Skeletal muscle satellite cell (primary cell): Measurements from ENCODE around the gene KCNAB1.

Experiments used
- H3K27me3 ChIP-seq: 2 replicates; pipeline ENCODE4 v1.7.0; 2013; ENCODE audit warnings: low read length; ENCODE audit not compliant: control insufficient read depth, insufficient read depth
- H3K36me3 ChIP-seq: 2 replicates; pipeline ENCODE4 v1.7.0; 2013; ENCODE audit warnings: mild to moderate bottlenecking, control low read depth, low read length; ENCODE audit not compliant: insufficient read depth
- H3K4me1 ChIP-seq: 2 replicates; pipeline ENCODE4 v1.7.0; 2013; ENCODE audit warnings: low read length; ENCODE audit not compliant: control insufficient read depth, insufficient read depth
- H3K4me2 ChIP-seq: 2 replicates; pipeline ENCODE4 v1.7.0; 2013; ENCODE audit warnings: mild to moderate bottlenecking, low read length
- H3K4me3 ChIP-seq: 2 replicates; pipeline ENCODE4 v1.7.0; 2013; ENCODE audit warnings: low read length
- H3K9ac ChIP-seq: 2 replicates; pipeline ENCODE4 v1.7.0; 2013; ENCODE audit warnings: mild to moderate bottlenecking, low read depth, low read length, moderate library complexity
- H3K9me3 ChIP-seq: replicated peaks from 2 replicates; pipeline ENCODE4 v1.7.0; 2013; ENCODE audit warnings: mild to moderate bottlenecking, control low read depth, low read length

Gene KCNAB1

DNA sequence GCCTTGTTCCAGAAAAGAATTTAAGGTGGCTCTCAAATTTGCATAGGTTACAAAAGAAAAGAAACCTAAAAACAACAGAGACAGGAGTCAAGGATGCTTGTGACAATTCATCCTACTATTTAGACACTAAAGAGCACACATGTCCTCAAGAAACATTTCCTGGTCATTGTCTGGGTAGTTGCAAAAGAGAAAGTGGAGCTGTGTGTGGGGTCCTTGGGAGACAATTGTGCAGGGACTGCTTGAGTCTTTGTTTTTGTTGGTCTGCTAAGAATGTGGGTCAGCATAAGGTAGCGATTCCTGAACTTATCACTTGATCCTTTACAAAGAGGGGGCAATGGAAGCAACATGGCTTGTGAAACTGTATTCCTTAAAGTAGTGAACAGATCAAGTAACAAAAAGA, 185.3 kb downstream of the KCNAB1 start:
- H3K4me1 ChIP-seq: peaks cover 29% of the 10 kb centered on the region
- no peak overlapping the region for H3K4me3 ChIP-seq
- no peaks in the 10 kb centered on the region for H3K36me3 ChIP-seq
- H3K9ac ChIP-seq: no peak overlapping the region
- H3K27me3 ChIP-seq: no peaks in the 10 kb centered on the region
- H3K4me2 ChIP-seq: no peak overlapping the region
- H3K9me3 ChIP-seq: no peaks in the 10 kb centered on the region

GRCh38 chr3:156307704-156308103, 187.3 kb downstream of the KCNAB1 start:
- H3K27me3 ChIP-seq: no peaks in the 10 kb centered on the region
- peak overlapping the region; percentile 16 for H3K4me2 ChIP-seq
- no peaks in the 10 kb centered on the region for H3K36me3 ChIP-seq
- no peaks in the 10 kb centered on the region for H3K9me3 ChIP-seq
- H3K4me3 ChIP-seq: no peak overlapping the region
- H3K4me1 ChIP-seq: peaks cover 29% of the 10 kb centered on the region
- H3K9ac ChIP-seq: no peak overlapping the region

GRCh38 chr3:156311431-156311830, 191.1 kb downstream of the KCNAB1 start:
- Histone ChIP-seq H3K4me2 (no peak overlapping the region), H3K9ac (no peak overlapping the region), H3K36me3 (no peaks in the 10 kb centered on the region), H3K4me3 (no peak overlapping the region), H3K4me1 (peaks cover 13% of the 10 kb centered on the region), H3K27me3 (no peaks in the 10 kb centered on the region), H3K9me3 (no peaks in the 10 kb centered on the region)

DNA sequence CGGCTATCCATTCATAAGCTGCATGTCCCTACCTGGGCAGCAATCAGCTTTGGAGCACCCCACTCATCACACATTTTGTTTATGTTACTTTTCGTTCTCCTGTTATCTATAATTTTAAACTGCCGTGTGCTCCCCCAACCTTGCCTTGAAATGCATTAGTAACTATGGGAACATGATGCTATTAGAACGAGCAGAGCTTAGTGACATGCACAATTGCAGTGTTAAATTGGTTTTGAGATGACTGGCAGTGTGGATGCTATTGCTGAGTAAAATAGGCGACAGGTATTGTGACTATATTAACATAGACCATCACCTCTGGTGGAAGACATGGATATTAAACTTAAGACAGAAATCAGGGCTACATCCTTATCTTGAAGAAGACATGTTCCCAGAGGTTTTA, 191.6 kb downstream of the KCNAB1 start:
- Histone ChIP-seq H3K4me1 (peaks cover 12% of the 10 kb centered on the region), H3K27me3 (no peaks in the 10 kb centered on the region), H3K9me3 (no peaks in the 10 kb centered on the region), H3K4me3 (no peak overlapping the region), H3K4me2 (no peak overlapping the region), H3K9ac (no peak overlapping the region), H3K36me3 (no peaks in the 10 kb centered on the region)

- Histone ChIP-seq H3K4me3 (no peak overlapping the region), H3K9ac (no peak overlapping the region), H3K27me3 (no peaks in the 10 kb centered on the region), H3K4me2 (no peak overlapping the region), H3K9me3 (no peaks in the 10 kb centered on the region), H3K36me3 (no peaks in the 10 kb centered on the region), H3K4me1 (peaks cover 10% of the 10 kb centered on the region)
Measured at GRCh38 chr3:156316076-156316475, 195.7 kb downstream of the KCNAB1 start.

DNA sequence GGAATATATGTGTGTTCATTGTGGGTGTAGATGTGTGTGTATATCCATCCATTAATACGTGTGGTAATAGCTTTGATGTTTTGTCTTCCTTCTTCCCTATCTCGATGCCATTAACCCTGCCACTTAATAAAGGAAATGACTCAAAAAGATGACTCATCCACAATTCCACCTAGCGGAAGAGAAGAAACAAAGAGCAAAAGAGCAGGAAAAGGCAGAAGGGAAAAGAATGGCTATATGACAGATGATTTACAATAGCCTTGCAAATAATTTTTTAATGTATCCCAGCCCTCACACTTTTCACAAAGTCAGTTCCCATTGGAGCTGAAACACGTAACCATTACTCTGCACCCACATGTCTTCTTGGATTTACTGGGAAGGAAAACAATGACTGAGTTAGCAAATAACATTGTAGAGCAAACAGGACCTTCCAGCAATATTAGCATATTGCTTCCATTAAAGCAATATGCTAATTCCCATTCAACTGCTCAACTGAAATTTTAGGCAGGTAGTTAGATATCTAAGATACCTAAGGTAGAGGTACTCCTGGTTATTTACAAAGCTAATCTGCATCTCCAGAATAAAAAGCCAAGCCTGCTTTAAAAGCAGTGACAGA, 197.2 kb downstream of the KCNAB1 start:
- H3K4me3 ChIP-seq: no peak overlapping the region
- H3K9me3 ChIP-seq: no peaks in the 10 kb centered on the region
- H3K4me2 ChIP-seq: no peak overlapping the region
- H3K4me1 ChIP-seq: peaks cover 10% of the 10 kb centered on the region
- no peak overlapping the region for H3K9ac ChIP-seq
- H3K36me3 ChIP-seq: no peaks in the 10 kb centered on the region
- no peaks in the 10 kb centered on the region for H3K27me3 ChIP-seq

DNA sequence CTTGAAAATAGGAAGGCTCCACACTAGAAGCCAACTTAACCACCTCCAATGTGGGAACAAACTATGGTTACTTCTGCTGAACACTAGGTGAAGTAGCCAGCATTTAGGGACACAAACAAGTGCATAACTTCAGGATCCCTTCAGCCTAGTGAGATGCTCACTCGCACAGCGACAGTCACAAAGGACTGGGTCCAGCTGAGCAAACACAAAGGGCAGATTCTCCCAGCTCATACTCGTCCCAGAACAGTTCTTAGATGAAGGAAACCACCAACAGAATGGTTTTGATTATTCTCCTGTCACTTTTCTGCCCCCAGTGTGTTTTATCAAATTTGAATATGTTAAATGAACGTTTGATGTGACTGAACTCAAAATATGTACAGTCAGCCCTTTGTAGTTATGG, 201.6 kb downstream of the KCNAB1 start:
- H3K36me3 ChIP-seq: no peaks in the 10 kb centered on the region
- H3K4me2 ChIP-seq: no peak overlapping the region
- H3K27me3 ChIP-seq: no peaks in the 10 kb centered on the region
- H3K4me3 ChIP-seq: no peak overlapping the region
- peaks cover 10% of the 10 kb centered on the region for H3K4me1 ChIP-seq
- no peaks in the 10 kb centered on the region for H3K9me3 ChIP-seq
- H3K9ac ChIP-seq: no peak overlapping the region

DNA sequence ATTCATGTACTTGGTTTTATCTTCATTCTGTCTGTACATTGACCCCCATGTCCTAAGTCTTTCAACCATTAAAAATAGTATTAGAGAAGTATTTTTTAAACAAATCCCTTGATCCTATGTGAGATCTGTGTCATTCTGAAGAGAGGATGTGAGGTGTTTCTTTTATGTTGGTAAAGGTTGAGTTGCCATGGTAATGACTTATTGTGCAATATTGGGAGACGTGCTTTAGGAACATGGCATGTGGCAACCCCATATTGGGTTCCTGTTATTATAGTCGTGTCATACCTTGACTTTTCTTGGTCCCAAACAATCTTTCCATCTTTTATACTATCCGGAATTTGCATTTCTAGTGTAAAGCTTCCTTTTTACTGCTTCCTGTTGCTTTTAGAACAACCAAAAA, 203.1 kb downstream of the KCNAB1 start:
- no peak overlapping the region for H3K4me3 ChIP-seq
- H3K4me1 ChIP-seq: no peaks in the 10 kb centered on the region
- no peaks in the 10 kb centered on the region for H3K27me3 ChIP-seq
- H3K9me3 ChIP-seq: no peaks in the 10 kb centered on the region
- no peak overlapping the region for H3K4me2 ChIP-seq
- no peak overlapping the region for H3K9ac ChIP-seq
- no peaks in the 10 kb centered on the region for H3K36me3 ChIP-seq

DNA sequence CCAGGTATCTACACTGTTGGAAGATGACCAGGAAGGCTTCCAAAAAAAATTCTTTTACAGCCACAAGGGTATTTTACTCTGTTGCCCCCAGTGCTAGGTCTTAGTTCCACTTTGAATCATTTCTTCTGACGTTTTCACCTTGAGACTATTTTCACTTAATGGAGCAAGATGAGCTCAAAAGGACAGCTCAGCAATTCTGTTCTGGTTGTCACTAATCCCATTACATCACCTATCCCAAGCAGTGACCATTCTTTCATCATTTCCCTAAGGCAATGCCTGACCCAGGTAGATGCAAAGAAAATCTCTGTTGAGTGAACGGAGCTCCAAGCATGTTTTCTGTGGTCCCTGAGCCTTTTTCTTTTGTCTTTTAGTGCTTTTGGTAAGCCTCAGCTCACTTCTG, 210.0 kb downstream of the KCNAB1 start:
- H3K4me2 ChIP-seq: no peak overlapping the region
- H3K36me3 ChIP-seq: no peaks in the 10 kb centered on the region

GRCh38 chr3:156332304-156332703, 211.9 kb downstream of the KCNAB1 start:
- no peak overlapping the region for H3K4me3 ChIP-seq
- H3K36me3 ChIP-seq: no peaks in the 10 kb centered on the region
- H3K27me3 ChIP-seq: no peaks in the 10 kb centered on the region
- H3K4me2 ChIP-seq: no peak overlapping the region
- no peaks in the 10 kb centered on the region for H3K4me1 ChIP-seq
- no peak overlapping the region for H3K9ac ChIP-seq
- no peaks in the 10 kb centered on the region for H3K9me3 ChIP-seq

More for the DNA sequence above, 210.0 kb downstream of the KCNAB1 start:
- no peaks in the 10 kb centered on the region for H3K27me3 ChIP-seq
- H3K4me1 ChIP-seq: no peaks in the 10 kb centered on the region
- H3K9ac ChIP-seq: no peak overlapping the region
- no peak overlapping the region for H3K4me3 ChIP-seq
- H3K9me3 ChIP-seq: no peaks in the 10 kb centered on the region

DNA sequence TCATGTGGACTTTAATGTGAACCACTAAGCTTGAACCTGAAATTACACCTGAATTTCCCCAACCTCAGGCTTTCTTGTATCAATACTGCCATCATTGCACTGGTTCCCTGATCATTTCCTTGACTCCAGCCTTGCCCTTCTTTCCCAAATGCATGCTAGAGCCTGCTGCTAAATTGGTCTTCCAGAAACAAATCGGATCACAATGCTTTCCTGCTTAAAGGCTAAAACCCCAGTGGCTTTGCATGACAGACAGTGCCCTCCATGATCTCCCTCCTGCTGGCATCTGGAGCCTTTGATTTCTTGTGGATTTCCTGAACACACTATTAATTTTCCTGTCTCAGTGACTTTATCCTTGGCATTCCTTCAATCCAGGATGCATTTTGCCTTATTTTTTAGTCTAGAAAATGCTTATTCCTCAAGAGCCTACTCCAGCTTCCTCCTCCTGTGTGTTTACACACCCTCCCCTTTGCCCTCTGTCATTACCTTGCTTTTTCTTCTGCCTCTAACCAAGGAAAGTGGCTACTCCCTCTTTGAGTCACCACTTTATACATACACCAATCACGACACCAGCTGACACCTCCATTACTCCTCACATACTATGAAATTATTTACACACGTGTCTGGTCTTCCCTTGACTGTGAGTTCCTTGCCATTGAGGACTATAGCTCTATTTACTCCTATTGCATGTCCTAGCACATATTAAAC, 214.6 kb downstream of the KCNAB1 start:
- Histone ChIP-seq H3K4me2 (no peak overlapping the region), H3K27me3 (no peaks in the 10 kb centered on the region)

GRCh38 chr3:156339491-156339890, 219.1 kb downstream of the KCNAB1 start:
- Histone ChIP-seq H3K27me3 (no peaks in the 10 kb centered on the region), H3K4me2 (no peak overlapping the region), H3K4me1 (no peaks in the 10 kb centered on the region), H3K9me3 (no peaks in the 10 kb centered on the region), H3K36me3 (no peaks in the 10 kb centered on the region), H3K4me3 (no peak overlapping the region), H3K9ac (no peak overlapping the region)

More for the DNA sequence above, 214.6 kb downstream of the KCNAB1 start:
- H3K9me3 ChIP-seq: no peaks in the 10 kb centered on the region
- H3K36me3 ChIP-seq: no peaks in the 10 kb centered on the region
- H3K9ac ChIP-seq: no peak overlapping the region
- no peak overlapping the region for H3K4me3 ChIP-seq
- H3K4me1 ChIP-seq: no peaks in the 10 kb centered on the region
